ENCODE measurements around the gene COLEC12. TPM values are rescaled to one million over a fixed set of nuclear protein-coding genes. Genes with fewer than 3 reads are reported as not detected.
A peak's percentile ranks its signal among the peaks of the same experiment; 100 is the strongest.

COLEC12 gene
- polyA plus RNA-seq, 3 donors, result 0.21 to 0.47 (median 0.35) TPM

DNA sequence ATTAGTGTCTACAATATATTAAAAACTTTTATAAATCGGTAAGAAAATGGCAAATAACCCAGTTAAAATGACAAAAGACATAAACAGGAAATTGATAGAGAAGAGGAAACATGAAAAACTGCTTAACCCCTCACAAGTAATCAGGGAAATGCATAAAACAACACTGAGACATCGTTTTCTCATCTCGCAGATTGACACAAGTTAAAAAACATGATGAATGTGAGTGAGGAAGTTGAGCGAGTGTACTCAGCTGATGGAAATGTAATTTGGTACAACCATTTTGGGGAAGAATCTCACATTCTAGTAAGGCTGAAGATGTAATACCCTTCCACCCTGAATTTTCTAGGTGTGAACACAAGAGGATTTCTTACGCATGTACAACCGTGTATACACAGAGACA is 214.7 kb downstream of the COLEC12 start:
- peaks cover 11% of the 10 kb centered on the region for H3K4me1 Mint-ChIP-seq
- Histone ChIP-seq H4K20me1 (ENCODE audit: insufficient read depth, low read length) (no peaks in the 10 kb centered on the region), H3K9ac (ENCODE audit: insufficient read depth, low read length, poor library complexity, severe bottlenecking) (no peak overlapping the region), H3K9me3 (replicated peaks in 1 of 2; ENCODE audit: control insufficient read depth in 1 of 2, insufficient read depth in 1 of 2, low read length in 2 of 2) (no peaks in the 10 kb centered on the region), H3K36me3 (replicated peaks in 1 of 2; ENCODE audit: control insufficient read depth in 1 of 2, insufficient read depth in 2 of 2, low read length in 2 of 2) (no peaks in the 10 kb centered on the region), H2AFZ (ENCODE audit: insufficient read depth, low read depth, low read length, poor library complexity, severe bottlenecking) (no peak overlapping the region), H3K27me3 (ENCODE audit: control insufficient read depth in 2 of 2, insufficient read depth in 2 of 2, low read length in 2 of 2) (no peaks in the 10 kb centered on the region), H3K4me3 (replicated peaks in 1 of 3; ENCODE audit: low read depth in 2 of 3, low read length in 3 of 3) (no peak overlapping the region), H3K4me1 (ENCODE audit: control insufficient read depth in 1 of 2, insufficient read depth in 2 of 2, low read length in 2 of 2) (peaks cover 8 to 9% of the 10 kb centered on the region in 2 donors), H3K79me2 (ENCODE audit: insufficient read depth, low read length) (no peaks in the 10 kb centered on the region), H3K27ac (ENCODE audit: low read depth in 1 of 2, low read length in 2 of 2) (no peak overlapping the region), H3K4me2 (replicated peaks; ENCODE audit: extremely low read depth, low read length, poor library complexity, severe bottlenecking) (no peak overlapping the region)
- no CpG with 5 or more reads among the region's 6 CpGs for WGBS (ENCODE audit: insufficient coverage)
- H3K27me3 Mint-ChIP-seq (ENCODE audit: low read depth in 3 of 3), result peaks cover 0 to 7% (median 2%) of the 10 kb centered on the region in 3 donors
- intact Hi-C loops (cut with micrococcal nuclease), result loop anchor here (5.0 to 10.0 kb wide), 2 partner anchors 329 to 331 kb away; no protein-coding TSS in a partner anchor
- peaks cover 0 to 5% (median 0%) of the 10 kb centered on the region in 7 donors for H3K9me3 Mint-ChIP-seq
- no peak overlapping the region for H3K27ac Mint-ChIP-seq
- no peak overlapping the region for H3K4me3 Mint-ChIP-seq
- DNase-seq, result no peak
- H3K36me3 Mint-ChIP-seq, result no peaks in the 10 kb centered on the region
- TF ChIP-seq, protein P1, sequence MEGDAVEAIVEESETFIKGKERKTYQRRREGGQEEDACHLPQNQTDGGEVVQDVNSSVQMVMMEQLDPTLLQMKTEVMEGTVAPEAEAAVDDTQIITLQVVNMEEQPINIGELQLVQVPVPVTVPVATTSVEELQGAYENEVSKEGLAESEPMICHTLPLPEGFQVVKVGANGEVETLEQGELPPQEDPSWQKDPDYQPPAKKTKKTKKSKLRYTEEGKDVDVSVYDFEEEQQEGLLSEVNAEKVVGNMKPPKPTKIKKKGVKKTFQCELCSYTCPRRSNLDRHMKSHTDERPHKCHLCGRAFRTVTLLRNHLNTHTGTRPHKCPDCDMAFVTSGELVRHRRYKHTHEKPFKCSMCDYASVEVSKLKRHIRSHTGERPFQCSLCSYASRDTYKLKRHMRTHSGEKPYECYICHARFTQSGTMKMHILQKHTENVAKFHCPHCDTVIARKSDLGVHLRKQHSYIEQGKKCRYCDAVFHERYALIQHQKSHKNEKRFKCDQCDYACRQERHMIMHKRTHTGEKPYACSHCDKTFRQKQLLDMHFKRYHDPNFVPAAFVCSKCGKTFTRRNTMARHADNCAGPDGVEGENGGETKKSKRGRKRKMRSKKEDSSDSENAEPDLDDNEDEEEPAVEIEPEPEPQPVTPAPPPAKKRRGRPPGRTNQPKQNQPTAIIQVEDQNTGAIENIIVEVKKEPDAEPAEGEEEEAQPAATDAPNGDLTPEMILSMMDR (IDR thresholded peaks at IDR 0.05), result no peak

DNA sequence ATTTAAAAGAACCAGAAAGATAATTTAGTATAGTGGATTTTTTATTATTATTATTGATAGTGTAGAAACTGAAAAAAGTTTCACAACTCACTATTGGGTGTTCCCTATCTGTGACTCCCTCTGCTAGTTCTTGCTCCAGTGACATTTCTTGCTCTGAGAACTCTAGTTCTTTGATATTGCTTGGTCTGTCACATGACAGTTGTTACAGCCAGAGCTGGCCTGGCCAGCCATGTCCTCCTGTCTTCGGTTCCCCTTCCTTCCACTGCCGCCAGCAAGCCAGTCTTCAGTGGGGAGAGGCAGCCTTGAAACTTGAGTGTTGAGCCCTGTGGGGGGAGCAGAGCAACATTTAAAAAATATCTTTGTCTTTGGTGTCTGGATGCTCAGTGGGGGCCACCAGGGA is 225.0 kb downstream of the COLEC12 start:
- intact Hi-C loops (cut with micrococcal nuclease), result loop anchor here in 1 of 2 donors (10.0 kb wide), 2 partner anchors 189 to 219 kb away; no protein-coding TSS in a partner anchor
- peaks cover 5% of the 10 kb centered on the region for H3K4me1 Mint-ChIP-seq
- peak overlapping the region; percentile 15 for H3K4me2 ChIP-seq (replicated peaks; ENCODE audit: extremely low read depth, low read length, poor library complexity, severe bottlenecking)
- WGBS (ENCODE audit: insufficient coverage), result no CpG with 5 or more reads among the region's 2 CpGs
- H3K36me3 Mint-ChIP-seq, result no peaks in the 10 kb centered on the region
- H3K79me2 ChIP-seq (ENCODE audit: insufficient read depth, low read length), result no peaks in the 10 kb centered on the region
- H4K20me1 ChIP-seq (ENCODE audit: insufficient read depth, low read length), result no peaks in the 10 kb centered on the region
- H3K27ac ChIP-seq (ENCODE audit: low read depth in 1 of 2, low read length in 2 of 2), result no peak overlapping the region
- peak overlapping the region; percentile 50 for H2AFZ ChIP-seq (ENCODE audit: insufficient read depth, low read depth, low read length, poor library complexity, severe bottlenecking)
- H3K9me3 ChIP-seq (replicated peaks in 1 of 2; ENCODE audit: control insufficient read depth in 1 of 2, insufficient read depth in 1 of 2, low read length in 2 of 2), result peaks cover 0 to 11% of the 10 kb centered on the region in 2 donors
- H3K4me1 ChIP-seq (ENCODE audit: control insufficient read depth in 1 of 2, insufficient read depth in 2 of 2, low read length in 2 of 2), result peaks cover 4 to 10% of the 10 kb centered on the region in 2 donors
- H3K4me3 ChIP-seq (replicated peaks in 1 of 3; ENCODE audit: low read depth in 2 of 3, low read length in 3 of 3), result no peak overlapping the region
- H3K9me3 Mint-ChIP-seq, result peaks cover 0 to 13% (median 6%) of the 10 kb centered on the region in 7 donors
- H3K36me3 ChIP-seq (replicated peaks in 1 of 2; ENCODE audit: control insufficient read depth in 1 of 2, insufficient read depth in 2 of 2, low read length in 2 of 2), result no peaks in the 10 kb centered on the region
- peak overlapping the region; percentile 11 to 51 for H3K4me3 Mint-ChIP-seq
- TF ChIP-seq, protein P1 (IDR thresholded peaks at IDR 0.05), result no peak
- peaks cover 4 to 8% (median 7%) of the 10 kb centered on the region in 3 donors for H3K27me3 Mint-ChIP-seq (ENCODE audit: low read depth in 3 of 3)
- no peak overlapping the region for H3K9ac ChIP-seq (ENCODE audit: insufficient read depth, low read length, poor library complexity, severe bottlenecking)
- DNase-seq, result peak; percentile 21 to 71 (median 34)
- peak overlapping the region in 6 of 7 donors; percentile 40 to 75 (median 54) for H3K27ac Mint-ChIP-seq
- H3K27me3 ChIP-seq (ENCODE audit: control insufficient read depth in 2 of 2, insufficient read depth in 2 of 2, low read length in 2 of 2), result no peaks in the 10 kb centered on the region

All from CD14-positive monocyte (primary cell).